CD14-positive monocyte (primary cell): Measurements from ENCODE around the gene KIAA0930. TPM values are rescaled to one million over a fixed set of nuclear protein-coding genes. Genes with fewer than 3 reads are reported as not detected.

Experiments used
- DNase-seq, 3 donors: peaks; one replicate each; pipeline ENCODE4 v3.0.0-alpha.2; 2011 to 2022
- H2AFZ ChIP-seq: 2 replicates; pipeline ENCODE4 v1.6.0; 2012; ENCODE audit warnings: mild to moderate bottlenecking, low read depth, low read length, inconsistent platforms; ENCODE audit not compliant: insufficient read depth, poor library complexity, severe bottlenecking
- H3K27ac ChIP-seq, 2 donors: 1 replicate in 1 of 2; 2 replicates in 1 of 2; pipeline ENCODE4 v1.5.1; 2012 to 2013; ENCODE audit warnings: low read length in 2 of 2, control low read depth in 1 of 2, inconsistent platforms in 1 of 2, low read depth in 1 of 2, mild to moderate bottlenecking in 1 of 2
- H3K27me3 ChIP-seq, 2 donors: one replicate each; pipeline versions ENCODE4 v1.6.0 to v1.6.1; 2011 to 2013; ENCODE audit warnings: low read length in 2 of 2; ENCODE audit not compliant: control insufficient read depth in 2 of 2, insufficient read depth in 2 of 2
- H3K36me3 ChIP-seq, 2 donors: replicated peaks in 1 of 2; 1 replicate in 1 of 2; 2 replicates in 1 of 2; pipeline versions ENCODE4 v1.5.1 to v1.6.1; 2012 to 2013; ENCODE audit warnings: low read length in 2 of 2, control low read depth in 1 of 2, inconsistent platforms in 1 of 2, mild to moderate bottlenecking in 1 of 2; ENCODE audit not compliant: insufficient read depth in 2 of 2, control insufficient read depth in 1 of 2
- H3K4me1 ChIP-seq, 2 donors: 1 replicate in 1 of 2; 2 replicates in 1 of 2; pipeline versions ENCODE4 v1.5.1 to v1.6.1; 2012 to 2013; ENCODE audit warnings: low read length in 2 of 2, control low read depth in 1 of 2, inconsistent platforms in 1 of 2, mild to moderate bottlenecking in 1 of 2, moderate library complexity in 1 of 2; ENCODE audit not compliant: insufficient read depth in 2 of 2, control insufficient read depth in 1 of 2
- H3K4me2 ChIP-seq: replicated peaks from 2 replicates; pipeline ENCODE3; 2012; ENCODE audit warnings: low read length, moderate library complexity, mild to moderate bottlenecking; ENCODE audit not compliant: poor library complexity, severe bottlenecking; ENCODE audit errors: extremely low read depth
- H3K4me3 ChIP-seq, 3 experiments: fragments of 200-600 bp in 1 of 3; sonication (generic) in 1 of 3; replicated peaks in 1 of 3; 1 replicate in 2 of 3; 2 replicates in 1 of 3; pipeline ENCODE4 v1.5.1; 2011 to 2013; ENCODE audit warnings: low read length in 3 of 3, mild to moderate bottlenecking in 3 of 3, control low read depth in 2 of 3, low read depth in 2 of 3, inconsistent platforms in 1 of 3, moderate library complexity in 1 of 3
- H3K79me2 ChIP-seq: 2 replicates; pipeline ENCODE4 v1.6.0; 2012; ENCODE audit warnings: mild to moderate bottlenecking, control low read depth, inconsistent platforms, low read length, moderate library complexity; ENCODE audit not compliant: insufficient read depth
- H3K9ac ChIP-seq: 2 replicates; pipeline ENCODE4 v1.6.0; 2017; ENCODE audit warnings: low read length, mild to moderate bottlenecking; ENCODE audit not compliant: insufficient read depth, poor library complexity, severe bottlenecking
- H3K9me3 ChIP-seq, 2 donors: replicated peaks in 1 of 2; 1 replicate in 1 of 2; 2 replicates in 1 of 2; pipeline versions ENCODE4 v1.5.1 to v1.6.1; 2012 to 2013; ENCODE audit warnings: low read length in 2 of 2, control low read depth in 1 of 2; ENCODE audit not compliant: control insufficient read depth in 1 of 2, insufficient read depth in 1 of 2
- H4K20me1 ChIP-seq: 2 replicates; pipeline ENCODE4 v1.6.0; 2012; ENCODE audit warnings: mild to moderate bottlenecking, low read length, control low read depth, moderate library complexity; ENCODE audit not compliant: insufficient read depth
- H3K27ac Mint-ChIP-seq, 7 donors: one replicate each; pipeline ENCODE4 v1.8.0; 2020; ENCODE audit warnings: mild to moderate bottlenecking in 7 of 7, mixed read lengths in 7 of 7, moderate library complexity in 6 of 7, inconsistent platforms in 2 of 7
- H3K27me3 Mint-ChIP-seq, 3 donors: one replicate each; pipeline ENCODE4 v1.8.0; 2021 to 2022; ENCODE audit warnings: low read depth in 3 of 3, mild to moderate bottlenecking in 3 of 3, mixed read lengths in 3 of 3, moderate library complexity in 3 of 3, inconsistent platforms in 1 of 3
- H3K36me3 Mint-ChIP-seq, 2 donors: one replicate each; pipeline ENCODE4 v1.8.0; 2020; ENCODE audit warnings: mixed read lengths in 2 of 2, inconsistent platforms in 1 of 2, mild to moderate bottlenecking in 1 of 2
- H3K4me1 Mint-ChIP-seq: one replicate; pipeline ENCODE4 v1.8.0; 2020; ENCODE audit warnings: mild to moderate bottlenecking, mixed read lengths
- H3K4me3 Mint-ChIP-seq, 2 donors: one replicate each; pipeline ENCODE4 v1.8.0; 2020; ENCODE audit warnings: mild to moderate bottlenecking in 2 of 2, mixed read lengths in 2 of 2, moderate library complexity in 1 of 2
- H3K9me3 Mint-ChIP-seq, 7 donors: one replicate each; pipeline ENCODE4 v1.8.0; 2020 to 2022; ENCODE audit warnings: mixed read lengths in 7 of 7, mild to moderate bottlenecking in 6 of 7, moderate library complexity in 6 of 7, inconsistent platforms in 2 of 7
- CTCF ChIP-seq: fragments of 200-600 bp; IDR thresholded peaks from one replicate; pipeline ENCODE4 v1.8.0; 2022; ENCODE audit warnings: antibody characterized with exemption, mild to moderate bottlenecking
- WGBS: methylation state at CpG from one replicate; pipeline ENCODE4 v1.1.5; 2013; ENCODE audit warnings: missing lambda C conversion rate; ENCODE audit not compliant: insufficient coverage; 5-methylcytosine and 5-hydroxymethylcytosine counted together
- intact Hi-C, 2 donors: fragments of 100-400 bp; cut with micrococcal nuclease; formaldehyde crosslinking; loops; one replicate each; pipeline versions ENCODE4 v1.15.0 to v1.15.1; 2023
- polyA plus RNA-seq, 3 donors: library from polyadenylated mRNA; depleted of rRNA in 1 of 3; unstranded in 2 of 3; stranded (reverse) in 1 of 3; fragments of 300-500 nt in 2 of 3; fragments of >200 nt in 1 of 3; fragmentation: Illumina TruSeq in 2 of 3; gene quantifications; 1 replicate in 2 of 3; 2 replicates in 1 of 3; pipeline ENCODE4 v1.2.3, GENCODE V29; 2012 to 2021

Gene KIAA0930
- polyA plus RNA-seq, 3 donors: 14.0 to 89.1 (median 15.6) TPM

DNA sequence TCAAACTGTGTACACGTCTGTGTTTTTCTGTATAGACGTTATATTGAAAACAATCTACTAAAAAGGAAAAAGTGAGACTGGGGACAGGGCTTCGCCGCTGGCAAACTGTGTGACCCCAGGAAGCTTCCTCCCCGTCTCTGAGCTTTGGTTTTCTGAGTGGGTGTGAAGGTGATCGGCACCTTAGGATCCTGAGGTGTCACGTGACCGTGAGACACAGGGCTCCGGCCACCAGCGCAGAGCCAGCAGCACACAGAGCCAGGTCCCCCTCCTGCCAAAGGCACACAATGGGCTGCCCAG, 32.0 kb downstream of the KIAA0930 start:
- H3K4me1 Mint-ChIP-seq: peaks cover 24% of the 10 kb centered on the region
- peaks cover 0 to 2% (median 1%) of the 10 kb centered on the region in 3 donors for H3K27me3 Mint-ChIP-seq
- peaks cover 62 to 78% of the 10 kb centered on the region in 2 donors for H3K36me3 Mint-ChIP-seq
- intact Hi-C loops: loop anchor here (5.0 kb wide), 2 partner anchors 34 to 36 kb away; partner anchors contain the start of gene KIAA0930 (in 1 of the 2)
- H3K27me3 ChIP-seq: no peaks in the 10 kb centered on the region
- H3K9me3 Mint-ChIP-seq: peaks cover 0 to 2% (median 0%) of the 10 kb centered on the region in 7 donors
- H3K79me2 ChIP-seq: peaks cover 99% of the 10 kb centered on the region
- peaks cover 100% of the 10 kb centered on the region for H4K20me1 ChIP-seq
- no peak overlapping the region for H3K4me2 ChIP-seq
- peak overlapping the region in 1 of 2 donors; percentile 98 for H3K27ac ChIP-seq
- H2AFZ ChIP-seq: no peak overlapping the region
- H3K9me3 ChIP-seq: no peaks in the 10 kb centered on the region
- H3K9ac ChIP-seq: no peak overlapping the region
- H3K4me1 ChIP-seq: peaks cover 21 to 22% of the 10 kb centered on the region in 2 donors
- no peak overlapping the region for H3K4me3 Mint-ChIP-seq
- DNase-seq: no peak
- WGBS: 89% methylated on average over 6 of the region's 10 CpGs
- H3K36me3 ChIP-seq: peaks cover 70 to 82% of the 10 kb centered on the region in 2 donors
- TF ChIP-seq CTCF: no peak
- no peak overlapping the region for H3K4me3 ChIP-seq
- H3K27ac Mint-ChIP-seq: peak overlapping the region in 4 of 7 donors; percentile 30 to 73 (median 48)

GRCh38 chr22:45207981-45208664, 32.6 kb downstream of the KIAA0930 start:
- intact Hi-C loops: loop anchor here (5.0 kb wide), 2 partner anchors 34 to 36 kb away; partner anchors contain the start of gene KIAA0930 (in 1 of the 2)
- TF ChIP-seq CTCF: no peak
- Histone ChIP-seq H3K9ac (no peak overlapping the region), H3K27ac (peak overlapping the region in 1 of 2 donors; percentile 98), H3K36me3 (peaks cover 75 to 87% of the 10 kb centered on the region in 2 donors), H3K4me3 (no peak overlapping the region), H3K4me1 (peaks cover 16% of the 10 kb centered on the region in 2 donors), H3K79me2 (peaks cover 99% of the 10 kb centered on the region), H3K27me3 (no peaks in the 10 kb centered on the region), H2AFZ (no peak overlapping the region), H3K4me2 (no peak overlapping the region), H3K9me3 (no peaks in the 10 kb centered on the region), H4K20me1 (peaks cover 100% of the 10 kb centered on the region)
- Mint-ChIP-seq H3K27ac (peak overlapping the region; percentile 6 to 73 (median 54)), H3K4me3 (no peak overlapping the region), H3K9me3 (peaks cover 0 to 2% (median 0%) of the 10 kb centered on the region in 7 donors), H3K27me3 (peaks cover 0 to 2% (median under 1%) of the 10 kb centered on the region in 3 donors), H3K4me1 (peaks cover 18% of the 10 kb centered on the region), H3K36me3 (peaks cover 62 to 82% of the 10 kb centered on the region in 2 donors)
- WGBS: 96% methylated on average over 19 of the region's 24 CpGs
- no peak for DNase-seq
